ENCODE data around the gene SLIT3.

- TF ChIP-seq CTCF (IDR thresholded peaks at IDR 0.05; ENCODE audit: low read depth, low read length, poor library complexity, severe bottlenecking) (no peak), EZH2phosphoT487 (IDR thresholded peaks at IDR 0.05; ENCODE audit: borderline replicate concordance, low read length) (no peak)
Observed at GRCh38 chr5:169132302-169132660, 168.7 kb downstream of the SLIT3 start.

All from DOHH2 (cell line).